ENCODE results near the gene PIP5K1C.

PIP5K1C gene

GRCh38 chr19:3683405-3684053, 16.7 kb downstream of the PIP5K1C start:
- Histone ChIP-seq H3K79me2 (ENCODE audit: insufficient read depth, low read length) (peaks cover 50% of the 10 kb centered on the region), H3K9ac (ENCODE audit: low read depth, low read length) (no peak overlapping the region), H3K27ac (ENCODE audit: low read length) (no peak overlapping the region), H4K20me1 (ENCODE audit: insufficient read depth, low read length) (peaks cover 47% of the 10 kb centered on the region), H3K9me3 (ENCODE audit: insufficient read depth, low read length, severe bottlenecking) (no peaks in the 10 kb centered on the region), H3K27me3 (ENCODE audit: insufficient read depth, low read length, poor library complexity) (no peaks in the 10 kb centered on the region), H3K36me3 (ENCODE audit: insufficient read depth, low read length) (peaks cover 11% of the 10 kb centered on the region), H3K4me2 (ENCODE audit: insufficient read depth, low read length) (no peak overlapping the region), H3K4me3 (ENCODE audit: low read depth in 1 of 2, low read length in 2 of 2) (no peak overlapping the region), H3K4me1 (ENCODE audit: insufficient read depth, low read length) (no peaks in the 10 kb centered on the region), H2AFZ (ENCODE audit: low read depth, low read length) (no peak overlapping the region)
- DNase-seq = no peak
- ATAC-seq (ENCODE audit: insufficient read depth, low read depth) = no peak
- no peak for TF ChIP-seq EZH2 (IDR thresholded peaks at IDR 0.05; ENCODE audit: borderline replicate concordance, low read depth, low read length, severe bottlenecking)

DNA sequence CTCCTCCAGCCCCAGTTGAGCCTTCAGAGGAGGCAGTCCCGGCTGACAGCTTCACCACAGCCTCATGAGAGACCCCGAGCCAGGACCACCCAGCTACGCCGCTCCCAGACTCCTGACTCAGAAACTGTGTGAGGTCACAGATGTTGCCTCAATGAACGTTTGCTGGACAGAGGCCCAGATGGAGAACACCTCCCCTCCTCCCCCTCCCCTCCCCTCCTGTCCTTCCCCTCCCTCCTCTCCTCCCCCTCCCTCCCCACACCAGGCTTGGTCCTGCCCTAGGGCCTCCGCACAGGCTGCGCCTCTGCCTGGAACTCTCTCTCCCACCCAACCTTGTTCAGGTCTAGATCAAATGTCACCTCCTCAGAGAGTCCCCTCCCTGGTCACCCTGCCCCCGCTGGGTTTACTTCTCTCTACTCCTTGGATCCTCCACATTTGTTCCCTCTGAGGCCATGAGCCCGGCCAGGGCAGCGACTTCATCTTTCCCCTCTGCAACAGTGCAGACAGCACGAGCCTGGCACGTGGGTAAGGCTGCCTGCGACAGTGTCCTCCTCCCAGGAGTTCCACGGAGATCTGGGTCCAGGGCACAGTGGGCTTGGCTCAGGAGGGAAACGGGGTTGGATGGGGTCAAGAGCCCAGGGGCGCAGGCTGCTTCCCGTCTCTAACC, 17.4 kb downstream of the PIP5K1C start:
- no peak overlapping the region for H3K9ac ChIP-seq (ENCODE audit: low read depth, low read length)
- peaks cover 52% of the 10 kb centered on the region for H3K79me2 ChIP-seq (ENCODE audit: insufficient read depth, low read length)
- peaks cover 11% of the 10 kb centered on the region for H3K36me3 ChIP-seq (ENCODE audit: insufficient read depth, low read length)

DNA sequence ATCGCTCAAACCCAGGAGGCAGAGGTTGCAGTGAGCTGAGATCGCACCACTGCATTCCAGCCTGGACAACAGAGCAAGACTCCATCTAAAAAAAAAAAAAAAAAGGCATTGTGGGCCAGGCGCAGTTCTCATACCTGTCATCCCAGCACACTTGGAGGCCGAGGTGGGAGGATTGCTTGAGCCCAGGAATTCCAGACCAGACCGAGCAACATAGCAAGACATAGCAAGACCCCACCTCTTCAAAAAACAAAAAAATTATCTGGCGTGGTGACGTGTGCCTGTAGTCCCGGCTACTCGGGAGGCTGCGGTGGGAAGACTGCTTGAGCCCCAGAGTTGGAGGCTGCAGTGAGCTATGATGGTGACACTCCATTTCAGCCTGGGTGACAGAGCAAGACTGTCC, 18.0 kb downstream of the PIP5K1C start:
- no peaks in the 10 kb centered on the region for H3K27me3 ChIP-seq (ENCODE audit: insufficient read depth, low read length, poor library complexity)
- H3K27ac ChIP-seq (ENCODE audit: low read length) = no peak overlapping the region
- peaks cover 49% of the 10 kb centered on the region for H3K79me2 ChIP-seq (ENCODE audit: insufficient read depth, low read length)
- no peak for ATAC-seq (ENCODE audit: insufficient read depth, low read depth)
- TF ChIP-seq EZH2 (IDR thresholded peaks at IDR 0.05; ENCODE audit: borderline replicate concordance, low read depth, low read length, severe bottlenecking) = no peak
- no peak for TF ChIP-seq CTCF (IDR thresholded peaks at IDR 0.05; ENCODE audit: borderline replicate concordance, extremely low read depth, low read length, poor library complexity, severe bottlenecking)
- no peak for DNase-seq
- H3K4me1 ChIP-seq (ENCODE audit: insufficient read depth, low read length) = no peaks in the 10 kb centered on the region
- no peak overlapping the region for H3K4me2 ChIP-seq (ENCODE audit: insufficient read depth, low read length)
- H2AFZ ChIP-seq (ENCODE audit: low read depth, low read length) = no peak overlapping the region
- no peaks in the 10 kb centered on the region for H3K9me3 ChIP-seq (ENCODE audit: insufficient read depth, low read length, severe bottlenecking)
- H3K36me3 ChIP-seq (ENCODE audit: insufficient read depth, low read length) = peaks cover 11% of the 10 kb centered on the region
- H4K20me1 ChIP-seq (ENCODE audit: insufficient read depth, low read length) = peaks cover 46% of the 10 kb centered on the region
- no peak overlapping the region for H3K4me3 ChIP-seq (ENCODE audit: low read depth in 1 of 2, low read length in 2 of 2)
- H3K9ac ChIP-seq (ENCODE audit: low read depth, low read length) = no peak overlapping the region

More for the DNA sequence above, 17.4 kb downstream of the PIP5K1C start:
- Histone ChIP-seq H3K4me3 (ENCODE audit: low read depth in 1 of 2, low read length in 2 of 2) (no peak overlapping the region), H3K4me1 (ENCODE audit: insufficient read depth, low read length) (no peaks in the 10 kb centered on the region), H3K4me2 (ENCODE audit: insufficient read depth, low read length) (no peak overlapping the region), H4K20me1 (ENCODE audit: insufficient read depth, low read length) (peaks cover 50% of the 10 kb centered on the region), H2AFZ (ENCODE audit: low read depth, low read length) (no peak overlapping the region), H3K27me3 (ENCODE audit: insufficient read depth, low read length, poor library complexity) (no peaks in the 10 kb centered on the region), H3K9me3 (ENCODE audit: insufficient read depth, low read length, severe bottlenecking) (no peaks in the 10 kb centered on the region), H3K27ac (ENCODE audit: low read length) (no peak overlapping the region)
- ATAC-seq (ENCODE audit: insufficient read depth, low read depth) (no peak), DNase-seq (no peak)
- TF ChIP-seq EZH2 (IDR thresholded peaks at IDR 0.05; ENCODE audit: borderline replicate concordance, low read depth, low read length, severe bottlenecking) = no peak
- TF ChIP-seq CTCF (IDR thresholded peaks at IDR 0.05; ENCODE audit: borderline replicate concordance, extremely low read depth, low read length, poor library complexity, severe bottlenecking) = no peak

DNA sequence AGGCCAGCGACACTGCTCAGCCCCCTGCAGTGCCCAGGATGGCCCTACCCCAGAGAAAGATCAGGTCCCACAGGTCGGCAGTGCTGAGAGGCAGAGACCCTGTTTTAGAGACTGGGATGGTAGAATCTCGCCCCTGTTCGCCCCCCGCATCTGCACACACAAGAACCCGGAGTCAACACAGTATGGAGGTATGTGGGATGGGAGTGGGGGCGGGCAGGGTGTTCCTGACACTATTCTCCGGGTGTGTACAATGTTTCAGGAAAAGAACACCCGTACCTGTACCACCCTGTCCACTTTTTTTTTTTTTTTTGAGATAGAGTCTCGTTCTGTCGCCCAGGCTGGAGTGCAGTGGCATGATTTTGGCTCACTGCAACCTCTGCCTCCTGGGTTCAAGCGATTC, 19.3 kb downstream of the PIP5K1C start:
- Histone ChIP-seq H3K27ac (ENCODE audit: low read length) (no peak overlapping the region), H2AFZ (ENCODE audit: low read depth, low read length) (no peak overlapping the region), H3K4me3 (ENCODE audit: low read depth in 1 of 2, low read length in 2 of 2) (no peak overlapping the region), H3K4me1 (ENCODE audit: insufficient read depth, low read length) (no peaks in the 10 kb centered on the region), H3K9me3 (ENCODE audit: insufficient read depth, low read length, severe bottlenecking) (no peaks in the 10 kb centered on the region), H3K79me2 (ENCODE audit: insufficient read depth, low read length) (peaks cover 45% of the 10 kb centered on the region), H3K27me3 (ENCODE audit: insufficient read depth, low read length, poor library complexity) (no peaks in the 10 kb centered on the region), H3K36me3 (ENCODE audit: insufficient read depth, low read length) (peaks cover 11% of the 10 kb centered on the region), H3K9ac (ENCODE audit: low read depth, low read length) (no peak overlapping the region), H4K20me1 (ENCODE audit: insufficient read depth, low read length) (peaks cover 47% of the 10 kb centered on the region), H3K4me2 (ENCODE audit: insufficient read depth, low read length) (no peak overlapping the region)
- ATAC-seq (ENCODE audit: insufficient read depth, low read depth) (no peak), DNase-seq (no peak)
- TF ChIP-seq EZH2 (IDR thresholded peaks at IDR 0.05; ENCODE audit: borderline replicate concordance, low read depth, low read length, severe bottlenecking) (no peak), CTCF (IDR thresholded peaks at IDR 0.05; ENCODE audit: borderline replicate concordance, extremely low read depth, low read length, poor library complexity, severe bottlenecking) (no peak)
